PFSK-1 (cell line): ENCODE data around the gene LINGO3.

Experiments
- FOXP2 ChIP-seq: optimal IDR thresholded peaks from 2 replicates; pipeline ENCODE3; 2011; ENCODE audit warnings: borderline replicate concordance, control low read depth, inconsistent platforms; ENCODE audit not compliant: insufficient read depth; ENCODE audit errors: extremely low read length, extremely low read depth
- POLR2AphosphoS5 ChIP-seq: IDR thresholded peaks from 2 replicates; pipeline ENCODE4 v1.6.1; 2012; ENCODE audit warnings: low read depth, mild to moderate bottlenecking, control low read depth, low read length, moderate library complexity
- TAF1 ChIP-seq: IDR thresholded peaks from 2 replicates; pipeline ENCODE4 v1.6.1; 2012; ENCODE audit warnings: low read length, control low read depth, borderline replicate concordance; ENCODE audit not compliant: insufficient read depth
- TF ChIP-seq, protein P1 (sequence below), 2 experiments: IDR thresholded peaks; 2 replicates each; pipeline versions ENCODE4 v1.6.1 to v1.8.0; 2011 to 2012; ENCODE audit warnings: low read depth in 2 of 2, low read length in 2 of 2, control low read depth in 1 of 2, inconsistent platforms in 1 of 2, mild to moderate bottlenecking in 1 of 2, moderate library complexity in 1 of 2; ENCODE audit not compliant: insufficient read depth in 1 of 2

DNA sequence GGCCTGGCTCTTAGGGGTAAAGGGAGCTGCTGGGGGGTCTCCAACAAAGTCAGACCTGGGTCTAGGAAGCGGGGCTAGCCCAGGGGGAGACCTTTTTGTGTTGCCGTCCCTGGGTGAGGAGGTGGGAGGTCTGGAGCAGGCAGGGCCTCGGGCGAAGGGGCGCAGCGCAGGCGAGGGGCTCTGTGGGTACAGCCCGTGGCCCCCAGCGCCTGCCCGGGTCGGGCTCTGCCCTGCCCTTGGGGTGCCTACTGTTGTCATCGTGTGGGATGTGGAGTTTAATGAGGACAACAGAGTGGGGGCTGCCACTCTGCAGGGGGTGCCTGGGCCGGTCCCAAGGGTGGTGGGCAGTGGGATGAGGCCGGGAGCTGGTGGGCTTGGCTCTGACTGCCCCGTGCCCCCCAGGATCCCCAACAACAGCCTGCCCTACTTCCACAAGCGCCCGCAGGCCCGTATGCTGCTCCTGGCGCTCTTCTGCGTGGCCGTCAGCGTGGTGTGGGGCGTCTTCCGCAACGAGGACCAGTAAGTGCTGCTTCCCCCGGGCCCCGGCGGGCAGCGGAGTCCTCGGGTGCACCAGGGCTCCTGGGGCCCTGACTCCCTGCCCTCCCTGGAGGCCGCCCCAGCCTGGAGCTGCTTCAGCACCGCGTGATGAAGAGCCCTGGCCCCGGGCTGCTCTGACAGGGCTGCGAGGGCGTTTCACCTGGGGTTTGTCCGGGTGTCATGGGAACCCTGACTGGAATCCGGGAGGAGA lies 32.7 kb upstream of the LINGO3 start:
- TF ChIP-seq, protein P1, sequence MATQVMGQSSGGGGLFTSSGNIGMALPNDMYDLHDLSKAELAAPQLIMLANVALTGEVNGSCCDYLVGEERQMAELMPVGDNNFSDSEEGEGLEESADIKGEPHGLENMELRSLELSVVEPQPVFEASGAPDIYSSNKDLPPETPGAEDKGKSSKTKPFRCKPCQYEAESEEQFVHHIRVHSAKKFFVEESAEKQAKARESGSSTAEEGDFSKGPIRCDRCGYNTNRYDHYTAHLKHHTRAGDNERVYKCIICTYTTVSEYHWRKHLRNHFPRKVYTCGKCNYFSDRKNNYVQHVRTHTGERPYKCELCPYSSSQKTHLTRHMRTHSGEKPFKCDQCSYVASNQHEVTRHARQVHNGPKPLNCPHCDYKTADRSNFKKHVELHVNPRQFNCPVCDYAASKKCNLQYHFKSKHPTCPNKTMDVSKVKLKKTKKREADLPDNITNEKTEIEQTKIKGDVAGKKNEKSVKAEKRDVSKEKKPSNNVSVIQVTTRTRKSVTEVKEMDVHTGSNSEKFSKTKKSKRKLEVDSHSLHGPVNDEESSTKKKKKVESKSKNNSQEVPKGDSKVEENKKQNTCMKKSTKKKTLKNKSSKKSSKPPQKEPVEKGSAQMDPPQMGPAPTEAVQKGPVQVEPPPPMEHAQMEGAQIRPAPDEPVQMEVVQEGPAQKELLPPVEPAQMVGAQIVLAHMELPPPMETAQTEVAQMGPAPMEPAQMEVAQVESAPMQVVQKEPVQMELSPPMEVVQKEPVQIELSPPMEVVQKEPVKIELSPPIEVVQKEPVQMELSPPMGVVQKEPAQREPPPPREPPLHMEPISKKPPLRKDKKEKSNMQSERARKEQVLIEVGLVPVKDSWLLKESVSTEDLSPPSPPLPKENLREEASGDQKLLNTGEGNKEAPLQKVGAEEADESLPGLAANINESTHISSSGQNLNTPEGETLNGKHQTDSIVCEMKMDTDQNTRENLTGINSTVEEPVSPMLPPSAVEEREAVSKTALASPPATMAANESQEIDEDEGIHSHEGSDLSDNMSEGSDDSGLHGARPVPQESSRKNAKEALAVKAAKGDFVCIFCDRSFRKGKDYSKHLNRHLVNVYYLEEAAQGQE (IDR thresholded peaks at IDR 0.05; ENCODE audit: insufficient read depth in 1 of 2, low read depth in 2 of 2, low read length in 2 of 2): no peak
- TF ChIP-seq TAF1 (no peak), FOXP2 (no peak), POLR2AphosphoS5 (no peak)
